AG04449 (cell line): ENCODE results near the gene CD200R1L.

Source experiments
- CTCF ChIA-PET: fragments of 350-600 bp; formaldehyde crosslinking; extraction: SDS; loops from one replicate; lab custom pipeline; 2021; ENCODE audit warnings: antibody characterized with exemption; lab: Yijun Ruan, JAX
- POLR2A ChIA-PET: fragments of 400-600, 350-600 bp; formaldehyde crosslinking; extraction: SDS; loops from one replicate; lab custom pipeline; 2020; ENCODE audit warnings: antibody characterized with exemption, inconsistent platforms; lab: Yijun Ruan, JAX
- DNase-seq: peaks from one replicate; pipeline ENCODE4 v3.0.0-alpha.2; 2010; ENCODE audit warnings: low read depth, low spot score
- H3K4me3 ChIP-seq: 2 replicates; pipeline ENCODE4 v1.5.1; 2011; ENCODE audit warnings: low read depth, mild to moderate bottlenecking, control low read depth, low read length
- CTCF ChIP-seq: IDR thresholded peaks from one replicate; pipeline ENCODE4 v1.5.1; 2011; ENCODE audit warnings: mild to moderate bottlenecking, moderate library complexity, low read length, control low read depth, inconsistent platforms; ENCODE audit not compliant: insufficient read depth; ENCODE audit errors: missing control alignments

CD200R1L gene

GRCh38 chr3:112782491-112782890, 64.2 kb downstream of the CD200R1L start:
- CTCF ChIA-PET, result no interaction called here
- no peak overlapping the region for H3K4me3 ChIP-seq
- no peak for TF ChIP-seq CTCF
- DNase-seq, result no peak
- POLR2A ChIA-PET, result interaction anchor here (1.3 kb wide), 1 partner anchor 141 kb away, joined by 3 read pairs; no protein-coding TSS in a partner anchor

- no peak overlapping the region for H3K4me3 ChIP-seq
- no peak for DNase-seq
- POLR2A ChIA-PET, result interaction anchor here (1.3 kb wide), 1 partner anchor 140 kb away, joined by 3 read pairs; no protein-coding TSS in a partner anchor
- CTCF ChIA-PET, result interaction anchor here (1.7 to 3.6 kb wide), 3 partner anchors 17 to 47 kb away, joined by 5 to 15 read pairs (median 12); no protein-coding TSS in a partner anchor
- TF ChIP-seq CTCF, result no peak
Observed at GRCh38 chr3:112781599-112781998, 65.1 kb downstream of the CD200R1L start.

GRCh38 chr3:112779558-112780480, 66.8 kb downstream of the CD200R1L start:
- ChIA-PET CTCF (interaction anchor here (1.1 to 7.2 kb wide), 8 partner anchors 14 to 137 kb away, joined by 3 to 36 read pairs (median 6); no protein-coding TSS in a partner anchor), POLR2A (interaction anchor here (0.6 to 1.9 kb wide), 4 partner anchors 29 to 142 kb away, joined by 3 to 6 read pairs (median 4); no protein-coding TSS in a partner anchor)
- TF ChIP-seq CTCF, result no peak
- no peak overlapping the region for H3K4me3 ChIP-seq
- no peak for DNase-seq

- no peak for TF ChIP-seq CTCF
- no peak overlapping the region for H3K4me3 ChIP-seq
- no peak for DNase-seq
- POLR2A ChIA-PET, result interaction anchor here (0.6 to 1.9 kb wide), 7 partner anchors 28 to 141 kb away, joined by 3 to 9 read pairs (median 3); no protein-coding TSS in a partner anchor
- CTCF ChIA-PET, result interaction anchor here (1.2 to 7.2 kb wide), 6 partner anchors 18 to 136 kb away, joined by 3 to 36 read pairs (median 10); no protein-coding TSS in a partner anchor
Observed at GRCh38 chr3:112779011-112779410, 67.7 kb downstream of the CD200R1L start.

GRCh38 chr3:112778353-112778948, 68.2 kb downstream of the CD200R1L start:
- POLR2A ChIA-PET, result interaction anchor here (0.7 to 1.9 kb wide), 7 partner anchors 32 to 141 kb away, joined by 3 to 9 read pairs (median 3); no protein-coding TSS in a partner anchor
- CTCF ChIA-PET, result interaction anchor here (1.4 to 7.2 kb wide), 3 partner anchors 36 to 135 kb away, joined by 7 to 36 read pairs (median 12); no protein-coding TSS in a partner anchor
- DNase-seq, result peak; percentile 73
- H3K4me3 ChIP-seq, result no peak overlapping the region
- TF ChIP-seq CTCF, result no peak
